ENCODE measurements around the gene HRH1.
"Not testable (repeated sequence)": the region's sequence is repeated elsewhere in the genome, so short reads cannot be mapped to it uniquely, and the experiment has no call there.

HRH1 gene

GRCh38 chr3:11168881-11169805 is 14.8 kb downstream of the HRH1 start:
- no peaks in the 10 kb centered on the region for H3K9me3 ChIP-seq (ENCODE audit: control insufficient read depth, low read length)
- DNase-seq: no peak
- no peak overlapping the region for H3K4me3 ChIP-seq (ENCODE audit: insufficient read depth, low read depth, low read length, poor library complexity, severe bottlenecking)
- H3K27me3 ChIP-seq (replicated peaks; ENCODE audit: control insufficient read depth, insufficient read depth, low read length, poor library complexity, severe bottlenecking): no peaks in the 10 kb centered on the region
- no peaks in the 10 kb centered on the region for H3K4me1 ChIP-seq (ENCODE audit: control insufficient read depth, insufficient read depth, low read length, poor library complexity, severe bottlenecking)
- H3K27ac ChIP-seq (ENCODE audit: insufficient read depth, low read length, poor library complexity, severe bottlenecking): no peak overlapping the region
- no peaks in the 10 kb centered on the region for H3K36me3 ChIP-seq (ENCODE audit: control insufficient read depth, insufficient read depth, low read length)

GRCh38 chr3:11170052-11170770 is 15.9 kb downstream of the HRH1 start:
- Histone ChIP-seq H3K27ac (ENCODE audit: insufficient read depth, low read length, poor library complexity, severe bottlenecking) (no peak overlapping the region), H3K9me3 (ENCODE audit: control insufficient read depth, low read length) (no peaks in the 10 kb centered on the region), H3K4me3 (ENCODE audit: insufficient read depth, low read depth, low read length, poor library complexity, severe bottlenecking) (no peak overlapping the region), H3K4me1 (ENCODE audit: control insufficient read depth, insufficient read depth, low read length, poor library complexity, severe bottlenecking) (no peaks in the 10 kb centered on the region), H3K27me3 (replicated peaks; ENCODE audit: control insufficient read depth, insufficient read depth, low read length, poor library complexity, severe bottlenecking) (peaks cover 3% of the 10 kb centered on the region), H3K36me3 (ENCODE audit: control insufficient read depth, insufficient read depth, low read length) (no peaks in the 10 kb centered on the region)
- no peak for DNase-seq

- Histone ChIP-seq H3K27me3 (replicated peaks; ENCODE audit: control insufficient read depth, insufficient read depth, low read length, poor library complexity, severe bottlenecking) (peaks cover 3% of the 10 kb centered on the region), H3K36me3 (ENCODE audit: control insufficient read depth, insufficient read depth, low read length) (no peaks in the 10 kb centered on the region), H3K4me3 (ENCODE audit: insufficient read depth, low read depth, low read length, poor library complexity, severe bottlenecking) (no peak overlapping the region), H3K4me1 (ENCODE audit: control insufficient read depth, insufficient read depth, low read length, poor library complexity, severe bottlenecking) (no peaks in the 10 kb centered on the region), H3K9me3 (ENCODE audit: control insufficient read depth, low read length) (no peaks in the 10 kb centered on the region), H3K27ac (ENCODE audit: insufficient read depth, low read length, poor library complexity, severe bottlenecking) (no peak overlapping the region)
- no peak for DNase-seq
Measured at GRCh38 chr3:11172096-11172690, 17.9 kb downstream of the HRH1 start.

- Histone ChIP-seq H3K4me1 (ENCODE audit: control insufficient read depth, insufficient read depth, low read length, poor library complexity, severe bottlenecking) (no peaks in the 10 kb centered on the region), H3K9me3 (ENCODE audit: control insufficient read depth, low read length) (no peaks in the 10 kb centered on the region), H3K27ac (ENCODE audit: insufficient read depth, low read length, poor library complexity, severe bottlenecking) (no peak overlapping the region), H3K27me3 (replicated peaks; ENCODE audit: control insufficient read depth, insufficient read depth, low read length, poor library complexity, severe bottlenecking) (peaks cover 3% of the 10 kb centered on the region), H3K4me3 (ENCODE audit: insufficient read depth, low read depth, low read length, poor library complexity, severe bottlenecking) (no peak overlapping the region), H3K36me3 (ENCODE audit: control insufficient read depth, insufficient read depth, low read length) (no peaks in the 10 kb centered on the region)
- DNase-seq: no peak
Measured at GRCh38 chr3:11173828-11174465, 19.7 kb downstream of the HRH1 start.

GRCh38 chr3:11178421-11178820 is 24.1 kb downstream of the HRH1 start:
- Histone ChIP-seq H3K27ac (ENCODE audit: insufficient read depth, low read length, poor library complexity, severe bottlenecking) (no peak overlapping the region), H3K36me3 (ENCODE audit: control insufficient read depth, insufficient read depth, low read length) (no peaks in the 10 kb centered on the region), H3K27me3 (replicated peaks; ENCODE audit: control insufficient read depth, insufficient read depth, low read length, poor library complexity, severe bottlenecking) (peaks cover 3% of the 10 kb centered on the region), H3K9me3 (ENCODE audit: control insufficient read depth, low read length) (no peaks in the 10 kb centered on the region), H3K4me1 (ENCODE audit: control insufficient read depth, insufficient read depth, low read length, poor library complexity, severe bottlenecking) (no peaks in the 10 kb centered on the region), H3K4me3 (ENCODE audit: insufficient read depth, low read depth, low read length, poor library complexity, severe bottlenecking) (no peak overlapping the region)
- DNase-seq: no peak

- H3K4me1 ChIP-seq (ENCODE audit: control insufficient read depth, insufficient read depth, low read length, poor library complexity, severe bottlenecking); H3K27ac ChIP-seq (ENCODE audit: insufficient read depth, low read length, poor library complexity, severe bottlenecking); DNase-seq: not testable (repeated sequence)
Measured at GRCh38 chr3:11184328-11184969, 30.2 kb downstream of the HRH1 start.

GRCh38 chr3:11185144-11185543 is 30.9 kb downstream of the HRH1 start:
- Histone ChIP-seq H3K27me3 (replicated peaks; ENCODE audit: control insufficient read depth, insufficient read depth, low read length, poor library complexity, severe bottlenecking) (no peaks in the 10 kb centered on the region), H3K27ac (ENCODE audit: insufficient read depth, low read length, poor library complexity, severe bottlenecking) (no peak overlapping the region), H3K9me3 (ENCODE audit: control insufficient read depth, low read length) (no peaks in the 10 kb centered on the region), H3K4me3 (ENCODE audit: insufficient read depth, low read depth, low read length, poor library complexity, severe bottlenecking) (no peak overlapping the region), H3K36me3 (ENCODE audit: control insufficient read depth, insufficient read depth, low read length) (no peaks in the 10 kb centered on the region), H3K4me1 (ENCODE audit: control insufficient read depth, insufficient read depth, low read length, poor library complexity, severe bottlenecking) (no peaks in the 10 kb centered on the region)
- DNase-seq: no peak

More at GRCh38 chr3:11184328-11184969, 30.2 kb downstream of the HRH1 start:
- H3K36me3 ChIP-seq (ENCODE audit: control insufficient read depth, insufficient read depth, low read length); H3K9me3 ChIP-seq (ENCODE audit: control insufficient read depth, low read length); H3K4me3 ChIP-seq (ENCODE audit: insufficient read depth, low read depth, low read length, poor library complexity, severe bottlenecking); H3K27me3 ChIP-seq (replicated peaks; ENCODE audit: control insufficient read depth, insufficient read depth, low read length, poor library complexity, severe bottlenecking): not testable (repeated sequence)

GRCh38 chr3:11185564-11186317 is 31.4 kb downstream of the HRH1 start:
- Histone ChIP-seq H3K27me3 (replicated peaks; ENCODE audit: control insufficient read depth, insufficient read depth, low read length, poor library complexity, severe bottlenecking) (no peaks in the 10 kb centered on the region), H3K9me3 (ENCODE audit: control insufficient read depth, low read length) (no peaks in the 10 kb centered on the region), H3K4me1 (ENCODE audit: control insufficient read depth, insufficient read depth, low read length, poor library complexity, severe bottlenecking) (no peaks in the 10 kb centered on the region), H3K27ac (ENCODE audit: insufficient read depth, low read length, poor library complexity, severe bottlenecking) (no peak overlapping the region), H3K36me3 (ENCODE audit: control insufficient read depth, insufficient read depth, low read length) (no peaks in the 10 kb centered on the region), H3K4me3 (ENCODE audit: insufficient read depth, low read depth, low read length, poor library complexity, severe bottlenecking) (no peak overlapping the region)
- DNase-seq: no peak

- no peak overlapping the region for H3K4me3 ChIP-seq (ENCODE audit: insufficient read depth, low read depth, low read length, poor library complexity, severe bottlenecking)
Measured at GRCh38 chr3:11186318-11186692, 32.0 kb downstream of the HRH1 start.

More at GRCh38 chr3:11186318-11186692, 32.0 kb downstream of the HRH1 start:
- no peaks in the 10 kb centered on the region for H3K36me3 ChIP-seq (ENCODE audit: control insufficient read depth, insufficient read depth, low read length)
- no peak for DNase-seq
- H3K27me3 ChIP-seq (replicated peaks; ENCODE audit: control insufficient read depth, insufficient read depth, low read length, poor library complexity, severe bottlenecking): no peaks in the 10 kb centered on the region
- no peak overlapping the region for H3K27ac ChIP-seq (ENCODE audit: insufficient read depth, low read length, poor library complexity, severe bottlenecking)
- no peaks in the 10 kb centered on the region for H3K4me1 ChIP-seq (ENCODE audit: control insufficient read depth, insufficient read depth, low read length, poor library complexity, severe bottlenecking)
- no peaks in the 10 kb centered on the region for H3K9me3 ChIP-seq (ENCODE audit: control insufficient read depth, low read length)
